ENCODE measurements around the gene TAAR2. TPM values are rescaled to one million over a fixed set of nuclear protein-coding genes. Genes with fewer than 3 reads are reported as not detected.
A peak's percentile ranks its signal among the peaks of the same experiment; 100 is the strongest.

Gene TAAR2
- total and polyA plus RNA-seq, 10 donors, result not detected

- intact Hi-C loops (cut with DNase I; ENCODE audit: low total_unique reads), result no loop called here
- peak within 1 kb of the TSS in 2 of 8 donors; percentile 45 to 68 for H3K27ac ChIP-seq
- no peaks in the 10 kb centered on the region for H3K27me3 ChIP-seq (replicated peaks in 1 of 7)
- H3K4me1 ChIP-seq, result peaks cover 0 to 12% (median 0%) of the 10 kb centered on the region in 6 donors
- TF ChIP-seq POLR2AphosphoS5 (IDR thresholded peaks at IDR 0.05) (no peak), POLR2A (IDR thresholded peaks at IDR 0.05) (no peak)
- TF ChIP-seq, protein P1, sequence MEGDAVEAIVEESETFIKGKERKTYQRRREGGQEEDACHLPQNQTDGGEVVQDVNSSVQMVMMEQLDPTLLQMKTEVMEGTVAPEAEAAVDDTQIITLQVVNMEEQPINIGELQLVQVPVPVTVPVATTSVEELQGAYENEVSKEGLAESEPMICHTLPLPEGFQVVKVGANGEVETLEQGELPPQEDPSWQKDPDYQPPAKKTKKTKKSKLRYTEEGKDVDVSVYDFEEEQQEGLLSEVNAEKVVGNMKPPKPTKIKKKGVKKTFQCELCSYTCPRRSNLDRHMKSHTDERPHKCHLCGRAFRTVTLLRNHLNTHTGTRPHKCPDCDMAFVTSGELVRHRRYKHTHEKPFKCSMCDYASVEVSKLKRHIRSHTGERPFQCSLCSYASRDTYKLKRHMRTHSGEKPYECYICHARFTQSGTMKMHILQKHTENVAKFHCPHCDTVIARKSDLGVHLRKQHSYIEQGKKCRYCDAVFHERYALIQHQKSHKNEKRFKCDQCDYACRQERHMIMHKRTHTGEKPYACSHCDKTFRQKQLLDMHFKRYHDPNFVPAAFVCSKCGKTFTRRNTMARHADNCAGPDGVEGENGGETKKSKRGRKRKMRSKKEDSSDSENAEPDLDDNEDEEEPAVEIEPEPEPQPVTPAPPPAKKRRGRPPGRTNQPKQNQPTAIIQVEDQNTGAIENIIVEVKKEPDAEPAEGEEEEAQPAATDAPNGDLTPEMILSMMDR (IDR thresholded peaks at IDR 0.05 in 8 of 11, conservative IDR thresholded peaks at IDR 0.05 in 3 of 11), result no peak
- no peak within 1 kb of the TSS for H3K4me3 ChIP-seq
- no peak for DNase-seq
- no peaks in the 10 kb centered on the region for H3K36me3 ChIP-seq
- no peaks in the 10 kb centered on the region for H3K9me3 ChIP-seq
- WGBS, 5 donors, result 76 to 85% (median 82%) methylated on average over 5 of the region's 5 CpGs
These were observed 34.6 kb downstream of the TAAR2 start, which contains the start of gene TAAR5 for GRCh38 chr6:132589454-132589853. TSS of gene TAAR5 (minus strand) at chr6:132589741. CDS start at chr6:132589686, 55 bp downstream.

GRCh38 chr6:132587424-132587823 lies 36.7 kb downstream of the TAAR2 start:
- Histone ChIP-seq H3K27ac (peak overlapping the region in 4 of 8 donors; percentile 38 to 68 (median 52)), H3K4me3 (no peak overlapping the region), H3K36me3 (no peaks in the 10 kb centered on the region), H3K27me3 (replicated peaks in 1 of 7) (no peaks in the 10 kb centered on the region), H3K4me1 (peaks cover 0 to 5% (median 0%) of the 10 kb centered on the region in 6 donors), H3K9me3 (no peaks in the 10 kb centered on the region)
- no peak for DNase-seq
- intact Hi-C loops (cut with DNase I; ENCODE audit: low total_unique reads), result no loop called here
- 28 to 52% (median 31%) methylated on average over 2 of the region's 2 CpGs for WGBS, 5 donors
- TF ChIP-seq, protein P1 (IDR thresholded peaks at IDR 0.05 in 8 of 11, conservative IDR thresholded peaks at IDR 0.05 in 3 of 11), result no peak
- TF ChIP-seq POLR2A (IDR thresholded peaks at IDR 0.05) (no peak), POLR2AphosphoS5 (IDR thresholded peaks at IDR 0.05) (no peak)

DNA sequence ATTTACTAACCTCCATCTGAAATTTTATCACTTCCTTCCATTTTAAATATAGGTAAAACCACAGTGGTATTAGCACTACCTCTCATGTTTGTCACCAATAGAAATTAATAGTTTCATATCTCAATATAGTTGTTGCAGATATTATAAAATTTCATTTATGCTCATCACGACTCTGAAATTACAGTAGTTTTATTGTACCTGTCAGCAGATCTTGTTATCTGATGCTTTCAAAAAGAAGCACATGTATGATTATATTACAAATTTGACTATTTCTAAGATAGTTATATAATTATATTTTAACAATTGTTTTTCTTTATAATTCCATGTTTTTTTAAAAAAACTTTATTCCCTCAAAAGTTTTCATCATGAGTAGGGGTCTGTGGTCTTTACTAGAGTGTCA lies 39.4 kb downstream of the TAAR2 start:
- Histone ChIP-seq H3K4me3 (no peak overlapping the region), H3K4me1 (peaks cover 0 to 3% (median 0%) of the 10 kb centered on the region in 6 donors), H3K27me3 (replicated peaks in 1 of 7) (no peaks in the 10 kb centered on the region), H3K9me3 (peaks cover 0 to 9% (median 0%) of the 10 kb centered on the region in 8 donors), H3K27ac (no peak overlapping the region), H3K36me3 (no peaks in the 10 kb centered on the region)
- DNase-seq, result no peak
- no peak for TF ChIP-seq POLR2A (IDR thresholded peaks at IDR 0.05)
- TF ChIP-seq, protein P1 (IDR thresholded peaks at IDR 0.05 in 8 of 11, conservative IDR thresholded peaks at IDR 0.05 in 3 of 11), result no peak
- no peak for TF ChIP-seq POLR2AphosphoS5 (IDR thresholded peaks at IDR 0.05)
- intact Hi-C loops (cut with DNase I; ENCODE audit: low total_unique reads), result no loop called here
- whole genome bisulfite sequencing, 5 donors, result 74 to 92% (median 84%) methylated on average over 1 of the region's 1 CpG

DNA sequence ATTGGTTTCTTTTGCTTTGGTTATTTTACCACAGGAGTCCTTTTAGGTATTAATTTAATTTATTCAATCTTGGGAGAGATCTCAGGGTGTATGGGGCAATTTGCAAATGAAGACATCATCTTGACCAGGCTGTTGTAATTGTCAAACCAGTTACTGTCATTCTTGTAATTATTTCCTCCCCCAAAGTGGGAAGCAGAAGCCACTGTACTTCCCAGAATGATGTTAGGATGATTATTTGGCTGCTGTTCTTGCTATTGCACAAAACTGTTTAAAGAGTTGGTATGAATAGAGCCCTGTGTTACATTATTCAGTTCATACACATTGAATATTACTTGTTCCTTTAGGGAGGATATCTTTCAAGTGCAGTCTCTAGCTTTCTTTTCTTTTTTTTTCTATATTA lies 52.3 kb downstream of the TAAR2 start:
- peak overlapping the region in 4 of 8 donors; percentile 22 to 77 (median 66) for H3K27ac ChIP-seq

More for the DNA sequence above, 52.3 kb downstream of the TAAR2 start:
- Histone ChIP-seq H3K4me1 (no peaks in the 10 kb centered on the region), H3K9me3 (no peaks in the 10 kb centered on the region), H3K27me3 (replicated peaks in 1 of 7) (no peaks in the 10 kb centered on the region), H3K36me3 (no peaks in the 10 kb centered on the region), H3K4me3 (no peak overlapping the region)
- TF ChIP-seq, protein P1 (IDR thresholded peaks at IDR 0.05 in 8 of 11, conservative IDR thresholded peaks at IDR 0.05 in 3 of 11), result no peak
- no peak for TF ChIP-seq POLR2AphosphoS5 (IDR thresholded peaks at IDR 0.05)
- intact Hi-C loops (cut with DNase I; ENCODE audit: low total_unique reads), result no loop called here
- no peak for DNase-seq
